SH-SY5Y (cell line): ENCODE measurements around the gene KMT2A.

Experiments used
- GATA2 ChIP-seq: IDR thresholded peaks from 2 replicates; pipeline ENCODE4 v1.6.1; 2011; ENCODE audit warnings: mild to moderate bottlenecking, low read depth, low read length
- GATA3 ChIP-seq: IDR thresholded peaks from 2 replicates; pipeline ENCODE4 v1.6.1; 2011; ENCODE audit warnings: low read depth, mild to moderate bottlenecking, low read length, moderate library complexity

DNA sequence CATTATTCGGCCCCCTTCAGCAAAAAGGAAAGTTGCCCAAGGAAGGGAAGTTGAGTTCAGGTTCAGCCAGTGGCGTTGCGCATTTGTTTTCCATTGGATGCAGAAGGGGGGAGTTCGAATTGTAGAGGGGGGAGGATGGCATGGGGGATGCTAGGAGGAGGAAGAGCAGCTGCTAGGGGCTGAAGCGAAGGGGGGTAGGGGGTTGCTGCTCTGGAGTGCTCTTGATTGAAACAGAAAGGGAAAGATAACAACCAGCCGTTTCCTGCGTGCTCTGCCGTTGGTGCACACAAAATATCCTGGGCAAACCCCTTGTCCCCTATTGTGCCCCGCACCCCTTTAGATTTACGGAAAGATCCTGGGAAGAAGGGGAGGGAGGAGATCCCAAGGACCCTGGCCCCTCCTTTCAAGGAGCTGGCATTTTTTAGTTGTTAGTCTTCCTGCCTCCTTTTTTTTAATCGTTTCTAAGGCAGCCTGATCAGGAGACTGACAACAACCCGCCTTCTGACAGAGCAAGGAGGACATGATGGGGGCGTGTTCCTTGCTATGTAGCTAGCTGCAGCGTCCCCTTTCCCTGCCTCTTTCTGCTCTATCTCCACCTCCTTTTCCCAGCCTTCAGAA lies 2.1 kb downstream of the KMT2A start:
- TF ChIP-seq GATA3, result no peak
- TF ChIP-seq GATA2, result no peak
